OCI-LY3 (cell line): ENCODE results near the gene CACNA1C.

Experiments
- EZH2phosphoT487 ChIP-seq: fragments of 200-600 bp; shearing (Covaris generic); IDR thresholded peaks from 2 replicates; pipeline ENCODE4 v1.6.1; 2018; ENCODE audit warnings: antibody characterized with exemption, mixed run types, low read depth
- TF ChIP-seq, protein P1 (sequence below): fragments of 200-600, 300-600 bp; sonication (generic); IDR thresholded peaks from 2 replicates; pipeline ENCODE4 v1.5.1; 2014; ENCODE audit warnings: antibody characterized with exemption, low read length, low read depth

DNA sequence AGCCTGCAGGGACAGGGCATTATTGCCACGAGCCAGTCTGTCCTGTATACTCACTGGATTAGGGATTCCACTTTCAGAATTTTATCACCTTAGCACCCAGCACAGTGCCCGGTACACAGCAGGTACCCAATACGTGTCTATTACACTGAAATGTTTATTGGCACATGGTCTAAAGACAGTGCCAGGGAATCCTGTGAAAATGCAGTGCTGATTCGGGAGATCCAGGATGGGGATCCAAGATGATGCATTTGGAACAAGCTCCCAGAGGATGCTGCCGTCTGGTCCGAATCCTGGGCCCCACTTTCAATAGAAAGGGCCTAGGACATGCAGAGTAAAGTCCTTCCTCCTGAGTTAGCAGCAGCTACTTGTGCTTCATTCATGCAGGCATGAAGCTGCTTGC lies 230.7 kb downstream of the CACNA1C start:
- TF ChIP-seq, protein P1, sequence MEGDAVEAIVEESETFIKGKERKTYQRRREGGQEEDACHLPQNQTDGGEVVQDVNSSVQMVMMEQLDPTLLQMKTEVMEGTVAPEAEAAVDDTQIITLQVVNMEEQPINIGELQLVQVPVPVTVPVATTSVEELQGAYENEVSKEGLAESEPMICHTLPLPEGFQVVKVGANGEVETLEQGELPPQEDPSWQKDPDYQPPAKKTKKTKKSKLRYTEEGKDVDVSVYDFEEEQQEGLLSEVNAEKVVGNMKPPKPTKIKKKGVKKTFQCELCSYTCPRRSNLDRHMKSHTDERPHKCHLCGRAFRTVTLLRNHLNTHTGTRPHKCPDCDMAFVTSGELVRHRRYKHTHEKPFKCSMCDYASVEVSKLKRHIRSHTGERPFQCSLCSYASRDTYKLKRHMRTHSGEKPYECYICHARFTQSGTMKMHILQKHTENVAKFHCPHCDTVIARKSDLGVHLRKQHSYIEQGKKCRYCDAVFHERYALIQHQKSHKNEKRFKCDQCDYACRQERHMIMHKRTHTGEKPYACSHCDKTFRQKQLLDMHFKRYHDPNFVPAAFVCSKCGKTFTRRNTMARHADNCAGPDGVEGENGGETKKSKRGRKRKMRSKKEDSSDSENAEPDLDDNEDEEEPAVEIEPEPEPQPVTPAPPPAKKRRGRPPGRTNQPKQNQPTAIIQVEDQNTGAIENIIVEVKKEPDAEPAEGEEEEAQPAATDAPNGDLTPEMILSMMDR, result no peak
- no peak for TF ChIP-seq EZH2phosphoT487
